KG1 (cell line): Measurements from ENCODE around the gene KCTD10.

ENCODE experiments used
- DNase-seq: peaks from one replicate; lab custom pipeline; 2025; lab: John Stamatoyannopoulos, UW

Gene KCTD10

GRCh38 chr12:109494348-109494881 lies 17.3 kb upstream of the KCTD10 start:
- DNase-seq, result no peak

GRCh38 chr12:109493938-109494337 lies 16.8 kb upstream of the KCTD10 start:
- no peak for DNase-seq

GRCh38 chr12:109493090-109493489 lies 16.0 kb upstream of the KCTD10 start:
- DNase-seq, result no peak

GRCh38 chr12:109492371-109492770 lies 15.3 kb upstream of the KCTD10 start:
- DNase-seq, result no peak

GRCh38 chr12:109491671-109492070 lies 14.6 kb upstream of the KCTD10 start:
- DNase-seq, result no peak

- DNase-seq, result no peak
Measured at GRCh38 chr12:109489955-109490565, 13.0 kb upstream of the KCTD10 start.

- DNase-seq, result no peak
Measured at GRCh38 chr12:109489016-109489954, 12.2 kb upstream of the KCTD10 start.

- no peak for DNase-seq
Measured at GRCh38 chr12:109488051-109488665, 11.1 kb upstream of the KCTD10 start.

- DNase-seq, result no peak
Measured at GRCh38 chr12:109487181-109488050, 10.3 kb upstream of the KCTD10 start.

GRCh38 chr12:109485201-109485600 lies 8.1 kb upstream of the KCTD10 start:
- DNase-seq, result no peak

GRCh38 chr12:109483346-109483745 lies 6.2 kb upstream of the KCTD10 start:
- DNase-seq, result no peak

- DNase-seq, result no peak
Measured at GRCh38 chr12:109482894-109483293, 5.8 kb upstream of the KCTD10 start.

GRCh38 chr12:109482491-109482890 lies 5.4 kb upstream of the KCTD10 start:
- DNase-seq, result no peak

GRCh38 chr12:109481863-109482262 lies 4.8 kb upstream of the KCTD10 start:
- no peak for DNase-seq

- DNase-seq, result no peak
Measured at GRCh38 chr12:109480356-109480755, 3.3 kb upstream of the KCTD10 start.

- DNase-seq, result no peak
Measured at GRCh38 chr12:109479761-109480160, 2.7 kb upstream of the KCTD10 start.

GRCh38 chr12:109477963-109478315 lies 839 bp upstream of the KCTD10 start:
- DNase-seq, result no peak

GRCh38 chr12:109476807-109477184 lies 304 bp downstream of the KCTD10 start:
- DNase-seq, result no peak

- DNase-seq, result no peak
Measured at GRCh38 chr12:109475993-109476806, 900 bp downstream of the KCTD10 start.

- no peak for DNase-seq
Measured at GRCh38 chr12:109475121-109475520, 2.0 kb downstream of the KCTD10 start.
